Mammary epithelial cell (primary cell): ENCODE results near the gene SH3TC2.

ENCODE experiments used
- CTCF ChIP-seq, 2 donors: IDR thresholded peaks in 1 of 2; conservative IDR thresholded peaks in 1 of 2; 2 replicates each; pipeline ENCODE4 v1.5.1; 2011 to 2012; ENCODE audit warnings: inconsistent platforms in 2 of 2, low read length in 2 of 2, mild to moderate bottlenecking in 2 of 2, control low read depth in 1 of 2, low read depth in 1 of 2; ENCODE audit not compliant: insufficient read depth in 1 of 2; ENCODE audit errors: extremely low read depth in 1 of 2
- EZH2 ChIP-seq: IDR thresholded peaks from 2 replicates; pipeline ENCODE4 v1.6.1; 2012; ENCODE audit warnings: low read length, inconsistent platforms, borderline replicate concordance

- TF ChIP-seq CTCF (conservative IDR thresholded peaks at IDR 0.05 in 1 of 2, IDR thresholded peaks at IDR 0.05 in 1 of 2; ENCODE audit: extremely low read depth in 1 of 2, insufficient read depth in 1 of 2, low read depth in 1 of 2, low read length in 2 of 2), result no peak
- TF ChIP-seq EZH2, result no peak
Observed at GRCh38 chr5:149045089-149045460, 17.8 kb downstream of the SH3TC2 start.
